Suppressor macrophage treated with lipopolysaccharide for 4 hours (primary cell): ENCODE data around the gene TGM2.

Experiments used
- DNase-seq: peaks from one replicate; pipeline ENCODE4 v3.0.0-alpha.2; 2020

Gene TGM2

GRCh38 chr20:38158701-38159351 lies 6.2 kb downstream of the TGM2 start:
- DNase-seq = no peak

- no peak for DNase-seq
Measured at GRCh38 chr20:38157635-38158495, 7.2 kb downstream of the TGM2 start.

GRCh38 chr20:38156888-38157634 lies 8.0 kb downstream of the TGM2 start:
- no peak for DNase-seq

GRCh38 chr20:38156280-38156679 lies 8.8 kb downstream of the TGM2 start:
- DNase-seq = no peak

GRCh38 chr20:38155811-38156210 lies 9.3 kb downstream of the TGM2 start:
- no peak for DNase-seq

GRCh38 chr20:38153401-38153800 lies 11.7 kb downstream of the TGM2 start:
- no peak for DNase-seq

GRCh38 chr20:38152621-38153221 lies 12.3 kb downstream of the TGM2 start:
- peak; percentile 95 for DNase-seq

GRCh38 chr20:38152175-38152620 lies 12.9 kb downstream of the TGM2 start:
- peak; percentile 92 for DNase-seq

- DNase-seq = no peak
Measured at GRCh38 chr20:38151455-38151854, 13.6 kb downstream of the TGM2 start.

GRCh38 chr20:38150335-38151170 lies 14.5 kb downstream of the TGM2 start:
- DNase-seq = no peak

- peak; percentile 89 for DNase-seq
Measured at GRCh38 chr20:38148328-38149102, 16.6 kb downstream of the TGM2 start.

GRCh38 chr20:38147751-38148150 lies 17.3 kb downstream of the TGM2 start:
- DNase-seq = no peak

GRCh38 chr20:38147163-38147562 lies 17.9 kb downstream of the TGM2 start:
- DNase-seq = no peak

GRCh38 chr20:38146628-38147027 lies 18.4 kb downstream of the TGM2 start:
- no peak for DNase-seq

- no peak for DNase-seq
Measured at GRCh38 chr20:38146156-38146555, 18.9 kb downstream of the TGM2 start.

- DNase-seq = no peak
Measured at GRCh38 chr20:38145729-38146075, 19.4 kb downstream of the TGM2 start.

GRCh38 chr20:38144974-38145728 lies 19.9 kb downstream of the TGM2 start:
- DNase-seq = peak; percentile 54

- DNase-seq = no peak
Measured at GRCh38 chr20:38144598-38144973, 20.5 kb downstream of the TGM2 start.

GRCh38 chr20:38143646-38144554 lies 21.2 kb downstream of the TGM2 start:
- peak; percentile 98 for DNase-seq

GRCh38 chr20:38143238-38143645 lies 21.8 kb downstream of the TGM2 start:
- DNase-seq = no peak
